ENCODE data around the gene FLOT1.
A peak's percentile ranks its signal among the peaks of the same experiment; 100 is the strongest.

The FLOT1 gene

GRCh38 chr6:30679765-30680535, 62.5 kb downstream of the FLOT1 start:
- no peak for DNase-seq (ENCODE audit: low read depth in 3 of 3)

DNA sequence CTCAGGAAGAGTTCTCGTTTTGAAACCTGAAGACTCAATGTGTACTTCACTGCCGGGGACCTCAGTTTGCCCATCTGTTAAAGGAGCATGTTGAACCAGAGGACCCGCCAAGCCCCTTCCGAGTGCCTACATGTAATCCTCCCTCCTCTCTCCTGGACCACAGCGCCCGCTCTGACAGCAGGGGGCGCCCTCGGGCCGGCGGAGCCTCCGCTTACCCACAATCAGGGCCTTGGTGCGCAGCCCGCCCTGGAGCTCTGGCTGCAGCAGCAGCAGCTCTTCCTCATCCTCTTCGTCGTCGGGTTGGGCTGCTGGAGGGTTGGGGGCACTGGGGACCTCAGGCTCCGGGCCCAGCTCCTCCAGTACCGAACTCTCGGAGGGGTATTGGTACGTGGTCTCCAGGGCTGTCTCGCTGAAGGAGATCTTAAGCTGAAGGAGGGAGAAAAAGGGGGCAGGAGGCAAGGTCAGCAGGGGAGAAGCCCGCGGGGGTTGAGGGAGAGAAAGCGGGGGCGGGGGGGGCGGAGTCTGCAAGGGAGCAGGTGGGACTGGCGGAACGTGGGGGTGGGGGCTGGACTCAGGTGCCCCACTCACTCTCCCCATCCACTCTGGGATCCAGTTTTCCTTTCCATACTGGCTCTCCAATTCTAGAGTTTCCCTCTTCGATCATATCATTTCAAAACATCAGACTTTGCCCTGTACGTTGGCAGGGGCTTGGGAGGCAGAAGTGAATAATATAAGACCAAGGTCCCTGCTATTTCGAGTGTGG, 63.3 kb downstream of the FLOT1 start:
- peak; percentile 82 to 91 (median 85) for DNase-seq (ENCODE audit: low read depth in 3 of 3)

All from stimulated activated CD4-positive, alpha-beta T cell treated with anti-CD3 and anti-CD28 coated beads, TNF-alpha, amount 100 ng/mL, for 4 hours (primary cell).